Right lobe of liver (tissue), 6 donors: ENCODE measurements around the gene HIP1R. TPM values are rescaled to one million over a fixed set of nuclear protein-coding genes. Genes with fewer than 3 reads are reported as not detected.
A peak's percentile ranks its signal among the peaks of the same experiment; 100 is the strongest.

Source experiments
- ATAC-seq, 4 donors: fragments of 200-7000 bp; cut with Tn5 transposase; one replicate each; pipeline ENCODE4 v1.9.1; 2020; ENCODE audit warnings: mild to moderate bottlenecking in 4 of 4, moderate library complexity in 4 of 4
- DNase-seq, 3 donors: peaks; one replicate each; pipeline ENCODE4 v3.0.0-alpha.2; 2020
- H3K27ac ChIP-seq, 3 donors: fragments of 200-600 bp; one replicate each; pipeline ENCODE4 v1.8.0; 2022
- H3K27me3 ChIP-seq, 2 donors: fragments of 200-600 bp; one replicate each; pipeline ENCODE4 v1.8.0; 2022
- H3K36me3 ChIP-seq, 4 donors: fragments of 200-600 bp; sonication (generic) in 1 of 4; one replicate each; pipeline versions ENCODE4 v1.5.1 to v1.8.0; 2017 to 2022; ENCODE audit warnings: control low read depth in 1 of 4
- H3K4me1 ChIP-seq, 4 donors: fragments of 200-600 bp; sonication (generic) in 1 of 4; one replicate each; pipeline versions ENCODE4 v1.5.1 to v1.8.0; 2017 to 2022; ENCODE audit warnings: control low read depth in 1 of 4
- H3K4me3 ChIP-seq, 3 donors: fragments of 200-600 bp; one replicate each; pipeline ENCODE4 v1.8.0; 2022
- H3K9me3 ChIP-seq, 4 donors: fragments of 200-600 bp; sonication (generic) in 1 of 4; one replicate each; pipeline versions ENCODE4 v1.5.1 to v1.8.0; 2017 to 2022; ENCODE audit warnings: control low read depth in 1 of 4
- CTCF ChIP-seq, 4 donors: fragments of 200-600 bp in 3 of 4; fragments of 450-650 bp in 1 of 4; IDR thresholded peaks; one replicate each; pipeline versions ENCODE4 v1.5.1 to v1.8.0; 2016 to 2022; ENCODE audit warnings: antibody characterized with exemption in 4 of 4, mild to moderate bottlenecking in 2 of 4
- POLR2A ChIP-seq: fragments of 450-650 bp; IDR thresholded peaks from one replicate; pipeline ENCODE4 v1.6.1; 2017; ENCODE audit warnings: antibody characterized with exemption, mild to moderate bottlenecking
- WGBS: methylation state at CpG from one replicate; pipeline ENCODE4 v1.1.6; 2018; ENCODE audit warnings: low coverage, low lambda C conversion rate; ENCODE audit not compliant: insufficient coverage; ENCODE audit errors: missing lambda C conversion rate; 5-methylcytosine and 5-hydroxymethylcytosine counted together
- intact Hi-C, 2 donors: fragments of 100-400 bp; cut with DNase I; formaldehyde crosslinking; loops; one replicate each; pipeline versions ENCODE4 v1.11.2 to v1.14.1; 2022
- total RNA-seq, 6 experiments: library from RNA; depleted of rRNA in 2 of 6; stranded (reverse); fragments of >200 nt in 2 of 6; fragmentation: NEBNext Ultra II Directional in 3 of 6; extraction: Animal tissue kit (Norgen Biotek cat#: 25700) in 3 of 6; gene quantifications; one replicate each; pipeline versions ENCODE4 v1.1.0 to v1.2.4, GENCODE V29; 2016 to 2023
- donor health status: DM: no; HTN: yes; CAD: no.
- donor health status: DM: no; HTN: no; CAD: no.
- donor health status: DM: no; HTN: no; CAD: no.
- donor health status: DM: no; HTN: yes; CAD: no.
- donor health status: DM: no; HTN: yes; CAD: no.

Gene HIP1R
- total RNA-seq, 6 experiments from 2014 or later, result 23.6 to 37.2 (median 27.8) TPM

- no peak overlapping the region for H3K4me3 ChIP-seq
- no peaks in the 10 kb centered on the region for H3K36me3 ChIP-seq
- H3K27me3 ChIP-seq, result no peaks in the 10 kb centered on the region
- intact Hi-C loops, result no loop called here
- DNase-seq (peak in 2 of 3 donors; percentile 46 to 51), ATAC-seq (peak in 1 of 4 donors; percentile 3)
- WGBS, result 28% methylated on average over 5 of the region's 22 CpGs
- no peak for TF ChIP-seq POLR2A
- no peak for TF ChIP-seq CTCF (IDR thresholded peaks at IDR 0.05)
- H3K4me1 ChIP-seq, result peaks cover 0 to 52% (median 25%) of the 10 kb centered on the region in 4 donors
- H3K9me3 ChIP-seq, result no peaks in the 10 kb centered on the region
- H3K27ac ChIP-seq, result peak overlapping the region; percentile 67 to 91 (median 88)
These were observed 7.5 kb downstream of the HIP1R start for GRCh38 chr12:122842505-122843405.

- no peaks in the 10 kb centered on the region for H3K27me3 ChIP-seq
- intact Hi-C loops, result no loop called here
- H3K27ac ChIP-seq, result no peak overlapping the region
- peaks cover 0 to 45% (median 21%) of the 10 kb centered on the region in 4 donors for H3K4me1 ChIP-seq
- DNase-seq (peak in 1 of 3 donors; percentile 39), ATAC-seq (no peak)
- H3K9me3 ChIP-seq, result no peaks in the 10 kb centered on the region
- no CpG with 5 or more reads among the region's 8 CpGs for WGBS
- H3K4me3 ChIP-seq, result no peak overlapping the region
- TF ChIP-seq CTCF (IDR thresholded peaks at IDR 0.05) (no peak), POLR2A (no peak)
- no peaks in the 10 kb centered on the region for H3K36me3 ChIP-seq
These were observed 8.2 kb downstream of the HIP1R start for GRCh38 chr12:122843455-122843854.

GRCh38 chr12:122844366-122844971 lies 9.2 kb downstream of the HIP1R start:
- Histone ChIP-seq H3K4me1 (peaks cover 0 to 35% (median 18%) of the 10 kb centered on the region in 4 donors), H3K4me3 (no peak overlapping the region), H3K27me3 (no peaks in the 10 kb centered on the region), H3K9me3 (no peaks in the 10 kb centered on the region), H3K27ac (no peak overlapping the region), H3K36me3 (no peaks in the 10 kb centered on the region)
- 86% methylated on average over 4 of the region's 8 CpGs for WGBS
- intact Hi-C loops, result no loop called here
- no peak for ATAC-seq
- DNase-seq, result peak in 1 of 3 donors; percentile 15
- TF ChIP-seq CTCF (IDR thresholded peaks at IDR 0.05), result no peak
- no peak for TF ChIP-seq POLR2A

- no CpG with 5 or more reads among the region's 30 CpGs for WGBS
- TF ChIP-seq CTCF (IDR thresholded peaks at IDR 0.05) (no peak), POLR2A (no peak)
- no peak overlapping the region for H3K4me3 ChIP-seq
- H3K27ac ChIP-seq, result no peak overlapping the region
- H3K4me1 ChIP-seq, result peaks cover 0 to 27% (median 14%) of the 10 kb centered on the region in 4 donors
- DNase-seq (no peak), ATAC-seq (no peak)
- no peaks in the 10 kb centered on the region for H3K36me3 ChIP-seq
- intact Hi-C loops, result no loop called here
- no peaks in the 10 kb centered on the region for H3K9me3 ChIP-seq
- H3K27me3 ChIP-seq, result no peaks in the 10 kb centered on the region
These were observed 10.0 kb downstream of the HIP1R start for GRCh38 chr12:122845041-122845864.
